GM21737 (cell line): ENCODE data around the gene LAMA5.

ENCODE experiments used
- ATAC-seq: cut with Tn5 transposase; IDR thresholded peaks from one replicate; pipeline ENCODE4 v1.9.1; 2021; ENCODE audit warnings: mild to moderate bottlenecking, moderate library complexity; ENCODE audit not compliant: unreplicated experiment

LAMA5 gene

DNA sequence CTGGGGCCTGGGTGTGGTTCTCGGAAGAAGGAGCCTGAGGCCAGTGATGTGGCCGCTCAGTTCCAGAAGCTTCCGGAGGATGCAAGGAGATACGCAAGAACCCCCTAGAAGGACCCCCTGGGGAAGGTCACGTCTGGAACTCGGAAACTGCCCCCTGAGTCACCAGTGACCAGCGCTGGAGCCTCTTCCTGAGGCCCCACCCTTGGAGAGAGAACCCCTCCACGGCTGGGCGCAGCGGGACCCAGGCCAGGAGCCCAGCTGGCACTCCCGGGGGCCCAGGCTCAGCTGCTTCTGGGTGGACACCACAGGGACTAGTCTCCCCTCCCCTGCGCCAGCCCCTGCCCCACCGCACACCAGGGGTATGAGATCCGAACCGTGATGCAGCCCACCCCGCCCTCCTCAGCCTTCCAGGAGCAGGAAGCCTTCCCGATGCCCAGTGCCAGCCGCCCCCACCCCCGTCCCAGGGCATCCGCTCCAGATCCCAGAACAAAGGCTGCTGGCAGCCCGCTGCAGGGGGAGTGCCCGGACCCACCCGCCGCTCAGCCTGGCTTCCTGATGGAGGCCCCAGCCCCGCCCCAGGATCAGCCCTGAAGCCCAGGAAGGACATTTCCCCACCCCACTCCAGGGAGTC lies 7.5 kb downstream of the LAMA5 start:
- no peak for ATAC-seq

DNA sequence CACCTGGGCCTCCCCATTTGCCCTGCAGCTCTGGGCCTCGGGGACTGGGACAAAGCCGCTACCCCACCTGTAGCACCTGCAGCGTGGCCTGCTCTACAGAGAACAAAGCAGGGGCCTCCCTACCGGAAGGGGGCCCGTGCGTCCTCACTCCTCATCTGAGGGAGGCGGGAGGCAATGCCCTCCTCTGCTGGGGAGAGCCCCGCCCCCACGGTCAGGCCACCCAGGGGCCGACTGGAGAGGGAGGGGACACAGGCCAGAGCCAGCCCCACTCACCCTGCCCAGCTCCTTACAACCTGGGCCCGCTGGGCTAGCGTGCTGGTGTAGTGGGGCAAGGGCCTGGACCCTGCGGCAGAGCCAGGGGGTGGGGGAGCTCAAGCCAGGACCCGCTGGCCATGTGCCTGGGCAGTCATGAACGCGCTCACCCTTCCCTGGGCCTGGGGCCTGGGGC lies 8.0 kb downstream of the LAMA5 start:
- ATAC-seq = no peak

DNA sequence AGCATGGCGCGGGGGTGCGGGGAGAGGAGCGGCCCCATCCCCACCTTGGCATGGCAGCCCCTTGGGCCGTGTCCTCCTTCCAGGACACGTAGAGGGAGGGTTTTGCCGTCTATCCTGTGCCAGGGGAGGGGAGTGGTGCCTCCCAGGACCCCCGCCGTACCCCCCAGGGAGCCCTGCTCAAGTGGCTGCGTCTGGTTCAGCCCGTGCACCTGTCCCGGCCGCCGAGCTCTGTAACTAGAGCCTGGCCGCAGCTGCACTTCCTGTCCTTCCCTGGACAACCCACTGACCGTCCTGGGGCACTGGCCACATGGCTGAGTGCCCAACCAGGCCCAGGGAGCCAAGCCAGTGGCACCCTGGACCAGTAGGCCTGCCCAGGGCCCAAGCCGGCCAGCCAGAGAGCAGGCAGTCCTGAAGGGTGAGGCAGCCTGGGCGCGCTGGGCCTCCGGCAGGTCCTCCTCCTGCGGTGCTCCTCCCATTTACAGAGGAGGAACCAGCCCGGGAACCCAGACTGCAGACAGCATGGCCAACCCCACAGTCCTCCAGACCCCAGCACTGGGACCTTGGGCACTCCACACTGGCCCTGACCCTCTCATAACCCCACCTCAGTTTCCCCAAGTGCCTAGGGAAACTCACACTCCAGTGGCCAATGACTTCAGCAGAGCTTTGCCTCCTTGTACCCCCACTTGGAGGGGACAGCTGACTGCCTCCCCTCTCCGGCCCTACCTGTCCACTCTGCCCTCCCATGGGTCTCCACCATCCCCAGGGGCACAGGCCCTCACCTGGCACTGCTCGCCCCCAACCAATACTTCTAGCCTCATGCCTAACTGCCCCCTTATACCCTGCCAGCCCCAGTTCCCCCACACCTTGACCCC lies 8.7 kb downstream of the LAMA5 start:
- ATAC-seq = no peak

DNA sequence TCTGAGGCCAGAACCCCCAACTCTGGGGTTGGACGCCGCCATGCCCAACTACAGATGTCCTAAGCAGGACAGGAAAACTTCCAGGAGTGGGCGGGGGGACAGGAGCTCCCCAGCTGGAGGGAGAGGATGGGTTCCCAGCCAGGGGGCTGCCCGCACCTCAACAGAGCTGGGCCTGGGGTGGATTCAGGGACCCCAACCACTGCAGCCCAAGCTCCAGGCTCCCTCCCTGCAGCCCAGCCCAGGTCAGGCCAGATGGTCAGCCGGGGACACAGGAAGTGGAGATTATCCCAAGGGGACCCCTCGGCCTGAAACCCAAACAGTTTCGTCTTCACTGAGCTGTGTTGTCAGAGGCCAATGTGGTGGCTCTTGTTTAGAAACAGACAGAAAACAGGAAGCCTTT lies 9.4 kb downstream of the LAMA5 start:
- ATAC-seq = no peak

DNA sequence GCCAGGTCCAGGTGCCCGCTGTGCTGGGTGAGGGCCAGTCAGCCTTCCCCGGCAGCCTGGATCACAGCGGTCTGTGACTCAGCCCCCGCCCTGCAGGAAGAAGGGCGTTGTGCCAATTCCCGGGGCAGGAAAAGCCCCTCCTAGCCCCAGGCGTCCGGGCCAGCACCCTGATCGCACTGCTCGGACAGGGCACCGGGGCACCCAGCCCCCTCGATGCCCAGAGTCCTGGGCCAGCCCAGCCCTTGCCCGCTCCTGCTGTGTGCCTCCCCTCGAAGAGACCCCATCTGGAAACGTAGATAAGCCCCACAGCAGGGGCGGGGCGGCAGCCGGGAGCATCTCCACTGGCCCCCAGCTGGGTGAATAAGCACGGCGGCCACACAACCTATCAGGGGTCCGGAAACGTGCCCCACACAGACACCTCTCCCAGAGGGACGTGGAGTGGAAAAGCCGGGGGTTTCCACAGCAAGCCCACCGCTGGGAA lies 9.9 kb downstream of the LAMA5 start:
- ATAC-seq = no peak

DNA sequence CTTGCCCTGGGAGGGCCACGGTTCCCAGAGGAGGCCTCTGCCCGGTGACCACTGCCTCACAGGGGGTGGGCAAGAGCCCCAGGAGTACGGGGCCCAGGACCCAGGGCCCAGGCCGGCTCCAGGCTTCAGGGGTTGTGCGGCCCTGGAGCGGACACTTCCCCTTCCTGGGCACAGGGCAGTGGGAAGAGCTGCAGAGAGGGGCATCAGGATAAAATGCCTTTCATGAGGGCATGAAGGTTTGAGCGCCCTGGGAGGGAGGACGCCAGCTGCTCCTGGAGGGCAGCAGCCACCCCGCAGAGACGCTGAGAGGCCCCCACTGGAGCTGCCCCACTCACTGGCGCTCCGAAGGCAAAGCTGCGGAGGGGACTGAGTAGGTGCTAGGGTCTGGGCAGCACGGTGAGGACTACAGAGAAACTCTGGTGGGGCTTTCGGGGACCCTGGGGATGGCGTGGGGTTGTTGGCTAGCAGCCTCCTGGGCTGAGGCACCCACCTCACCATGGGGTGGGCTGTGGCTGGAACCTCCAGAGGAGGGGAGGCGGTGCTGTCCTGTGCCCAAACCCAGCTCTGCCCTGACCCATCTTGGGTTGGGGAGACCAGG lies 10.4 kb downstream of the LAMA5 start:
- ATAC-seq = no peak

DNA sequence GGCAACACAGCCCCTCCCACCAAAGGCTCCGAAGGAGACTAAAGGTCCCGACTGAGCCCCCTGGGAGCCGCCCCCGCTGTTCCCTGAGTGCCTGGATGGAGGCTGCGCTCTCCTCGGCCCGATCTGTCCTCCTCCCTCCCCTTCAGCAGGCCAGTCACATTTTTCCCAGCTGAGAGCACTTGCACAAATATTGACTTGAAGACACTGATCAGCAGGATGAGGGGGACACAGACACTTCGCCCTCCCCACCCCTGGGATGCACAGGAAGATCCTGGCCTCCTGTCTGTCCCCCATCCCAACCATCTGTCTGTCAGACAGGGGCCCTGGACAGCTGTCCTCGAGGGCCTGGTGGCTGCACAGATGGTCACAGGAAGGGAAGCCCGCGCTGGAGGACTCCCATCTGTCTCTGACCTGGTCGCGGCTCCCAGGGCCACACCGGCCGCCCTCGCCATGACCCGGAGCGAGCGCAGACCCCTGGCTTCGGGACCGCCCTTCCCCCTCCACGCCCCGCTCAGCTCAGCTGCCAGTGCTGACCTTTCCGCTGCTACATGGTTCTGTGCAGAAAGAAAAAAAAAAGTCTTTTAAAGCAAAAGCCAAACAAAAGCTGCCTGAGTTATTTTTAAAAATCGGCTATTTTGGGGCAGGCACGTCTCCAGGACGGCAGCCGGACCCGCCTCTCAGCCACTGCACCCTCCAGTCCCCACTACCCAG lies 11.1 kb downstream of the LAMA5 start:
- no peak for ATAC-seq

DNA sequence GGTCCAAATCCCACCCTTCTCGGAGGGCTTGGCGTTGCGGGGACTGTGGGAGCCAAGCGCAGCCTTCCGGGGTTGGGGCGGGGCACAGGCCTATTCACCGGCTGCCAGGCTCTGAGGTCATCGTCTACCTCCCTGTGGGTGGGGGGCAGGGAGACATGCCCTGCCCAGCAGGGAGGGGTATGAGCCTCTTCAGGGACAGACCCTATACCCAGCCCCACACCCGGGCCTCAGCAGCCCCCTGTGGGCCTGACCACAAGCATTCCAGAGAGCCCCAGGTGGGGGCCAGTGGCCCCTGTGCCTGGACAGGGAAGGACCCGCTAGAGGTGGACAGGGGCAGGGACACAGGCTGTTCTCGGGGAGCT lies 11.6 kb downstream of the LAMA5 start:
- no peak for ATAC-seq

DNA sequence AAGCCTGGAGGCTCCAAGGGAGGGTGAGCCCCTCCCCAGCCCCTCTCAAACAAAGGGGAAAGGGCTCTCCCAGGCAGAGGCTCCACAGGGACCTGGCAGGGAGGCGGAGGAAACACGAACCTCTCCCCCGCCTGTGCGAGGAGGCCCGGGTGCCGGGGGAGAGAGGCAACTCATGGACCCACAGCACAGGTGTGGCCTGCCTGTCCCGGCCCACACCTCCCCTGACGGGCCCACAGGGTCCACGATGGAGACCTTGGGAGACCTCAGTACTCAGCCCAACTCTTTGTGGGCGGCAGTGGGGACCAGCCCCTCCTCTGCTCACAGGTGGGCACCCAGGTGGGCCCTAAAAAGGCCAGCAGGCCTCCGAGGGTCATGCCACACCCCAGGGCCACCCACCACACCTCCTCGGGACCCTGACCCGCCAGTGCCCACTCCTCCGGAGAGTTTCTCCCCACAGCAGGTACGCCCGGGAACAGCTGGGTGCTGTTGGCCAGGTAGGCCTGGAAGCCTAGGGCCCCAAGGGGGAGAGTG lies 12.2 kb downstream of the LAMA5 start:
- ATAC-seq = no peak

DNA sequence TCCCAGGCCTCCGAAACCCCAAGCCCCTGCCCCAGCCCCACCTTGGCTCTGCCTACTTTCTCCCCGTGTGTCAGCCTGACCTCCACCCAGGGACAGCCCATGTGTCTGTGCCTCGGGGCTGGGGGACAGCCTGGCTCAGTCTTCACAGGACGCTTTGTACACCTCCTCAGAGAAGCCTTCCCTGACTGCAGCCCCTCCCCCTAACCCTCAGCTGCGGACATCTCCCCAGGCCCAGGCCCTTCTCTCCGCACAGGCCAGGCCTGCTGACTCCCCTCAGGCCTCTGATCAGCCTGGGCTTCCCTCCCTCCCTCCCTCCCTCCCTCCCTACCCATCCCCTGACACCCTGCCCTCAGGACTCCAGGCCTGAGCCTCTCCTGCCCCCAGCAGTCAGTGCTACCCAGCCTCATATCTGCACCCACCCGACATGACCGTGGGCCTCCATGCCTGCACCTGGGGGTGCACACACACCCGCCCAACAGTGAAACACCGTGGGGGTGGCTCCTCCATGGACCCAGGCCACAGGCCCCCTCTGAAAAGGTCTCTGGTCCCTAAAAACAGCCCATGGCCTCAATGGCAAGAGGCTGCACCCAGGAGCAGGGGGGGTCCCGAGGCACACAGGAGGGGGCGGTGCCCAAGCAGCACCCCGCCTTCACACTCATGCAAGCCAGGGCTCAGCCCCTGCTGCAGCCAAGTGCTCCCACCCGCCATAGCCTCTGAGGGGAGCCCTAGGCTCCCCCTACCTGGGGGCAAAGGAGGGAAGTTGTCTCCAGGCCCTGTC lies 12.9 kb downstream of the LAMA5 start:
- ATAC-seq = no peak

DNA sequence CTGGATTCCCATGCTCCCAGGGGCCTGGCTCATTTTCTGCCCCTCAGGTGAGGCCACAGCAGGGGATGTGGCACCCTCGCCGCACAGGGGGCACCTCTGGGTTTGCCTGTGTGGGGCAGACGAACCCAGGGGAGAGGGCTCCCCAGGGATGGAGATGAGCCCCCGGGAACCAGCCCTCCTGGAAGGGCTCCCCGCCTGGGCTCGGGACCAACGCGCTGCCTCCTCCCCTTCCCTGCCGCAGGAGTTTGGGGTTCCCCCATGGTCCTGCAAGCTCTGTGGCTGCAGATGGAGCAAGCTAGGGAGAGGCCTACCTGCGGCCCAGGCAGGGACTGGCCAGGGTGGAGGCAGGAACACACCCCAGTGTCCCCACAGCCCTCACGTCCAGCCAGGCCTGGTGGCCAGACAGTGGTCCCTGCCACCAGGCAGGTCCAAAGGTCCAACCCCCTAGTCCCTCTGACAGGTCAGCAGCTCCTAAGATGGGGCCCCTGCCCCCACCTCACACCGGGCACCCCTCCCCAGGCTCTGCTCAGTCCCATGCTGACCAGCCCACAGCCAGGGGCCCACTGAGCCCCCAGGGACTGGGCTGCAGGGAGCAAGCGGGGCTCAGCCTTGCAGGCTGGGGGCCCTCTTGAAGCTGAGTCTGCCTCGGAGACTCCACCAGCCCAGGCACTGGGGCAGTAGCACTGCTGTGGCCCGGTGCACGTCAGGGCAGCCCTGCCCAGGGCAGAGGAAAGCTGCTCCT lies 13.7 kb downstream of the LAMA5 start:
- ATAC-seq = no peak

DNA sequence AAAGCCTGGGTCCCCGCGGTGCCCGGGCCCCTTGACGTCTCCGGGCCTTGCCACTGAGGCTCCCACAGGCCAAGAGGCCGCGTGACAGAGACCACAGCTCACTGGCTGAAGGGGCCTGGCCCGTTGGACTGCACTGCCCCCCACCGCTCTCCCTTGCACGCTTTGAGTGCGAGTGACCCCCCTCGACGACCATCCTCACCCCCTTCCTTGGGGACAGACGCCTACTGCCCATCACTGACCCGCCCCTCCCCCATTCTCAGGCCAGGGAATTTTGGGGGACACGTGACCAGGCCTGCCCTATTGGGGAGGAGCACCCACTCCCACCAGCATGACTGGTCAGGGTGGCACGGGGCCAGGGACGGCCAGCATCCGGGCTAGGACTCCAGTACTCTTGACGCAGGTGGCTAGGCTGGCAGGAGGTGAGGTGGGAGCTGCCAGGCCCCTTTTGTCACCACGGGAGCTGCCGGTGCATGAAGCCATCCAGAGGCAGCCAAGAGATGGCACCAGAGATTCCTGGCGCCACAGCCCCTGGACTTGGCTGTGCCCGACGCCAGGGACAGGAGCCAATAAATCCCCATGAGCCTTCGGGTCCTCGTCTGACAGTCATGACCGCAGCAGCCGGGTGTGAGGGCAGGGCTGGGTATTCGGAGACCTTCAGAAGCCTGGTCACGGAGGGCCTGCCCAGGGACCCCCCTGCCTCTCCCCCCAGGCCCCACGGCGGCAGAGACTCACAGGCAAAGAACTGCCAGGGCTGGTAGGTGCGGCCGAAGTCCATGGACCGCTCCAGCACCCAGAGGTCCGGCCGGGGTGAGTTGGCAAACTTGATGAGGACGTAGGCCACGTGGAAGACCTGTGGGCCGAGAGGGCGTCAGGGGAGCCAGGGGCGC lies 14.5 kb downstream of the LAMA5 start:
- no peak for ATAC-seq

DNA sequence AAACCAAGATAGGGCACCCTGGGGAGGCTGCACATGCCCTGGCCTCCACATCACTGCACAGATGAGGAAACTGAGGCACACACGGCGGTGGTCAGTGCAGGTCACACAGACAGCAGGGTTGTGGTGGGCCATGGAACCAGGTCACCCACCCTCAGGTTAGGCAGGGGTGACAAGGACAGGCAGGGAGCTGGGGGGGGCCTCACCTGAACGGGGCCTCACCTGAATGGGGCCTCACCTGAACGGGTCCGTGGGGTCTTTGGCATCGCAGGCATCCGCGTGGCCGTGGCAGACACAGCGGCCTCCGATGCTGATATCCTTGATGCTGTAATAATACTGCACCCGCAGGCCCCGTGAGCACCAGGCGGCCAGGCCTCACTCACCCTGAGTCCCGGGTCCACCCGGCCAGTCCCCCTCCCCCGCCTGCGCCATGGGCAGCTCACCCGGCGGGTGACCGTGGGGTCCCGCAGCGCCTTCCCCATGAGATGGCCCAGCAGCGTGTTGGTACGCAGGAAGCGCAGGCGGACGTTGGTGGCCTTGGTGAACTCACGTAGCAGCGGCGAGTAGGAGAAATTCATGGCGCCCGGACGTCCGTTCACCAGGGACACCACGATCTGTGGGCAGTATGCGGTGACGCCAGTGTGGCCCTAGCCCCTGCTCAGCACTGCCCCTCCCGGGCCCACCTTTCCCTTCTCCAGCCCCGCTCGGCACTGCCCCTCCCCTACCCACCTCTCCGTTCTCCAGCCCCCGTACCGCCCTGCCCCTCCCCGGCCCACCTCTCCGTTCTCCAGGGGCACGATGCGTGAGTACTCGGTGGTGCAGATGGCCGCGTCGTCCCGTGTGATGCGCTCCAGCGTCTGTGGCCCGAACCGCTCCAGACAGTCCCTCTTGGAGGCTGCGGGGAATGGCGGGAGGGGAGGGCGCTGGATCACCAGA lies 15.4 kb downstream of the LAMA5 start:
- ATAC-seq = no peak

DNA sequence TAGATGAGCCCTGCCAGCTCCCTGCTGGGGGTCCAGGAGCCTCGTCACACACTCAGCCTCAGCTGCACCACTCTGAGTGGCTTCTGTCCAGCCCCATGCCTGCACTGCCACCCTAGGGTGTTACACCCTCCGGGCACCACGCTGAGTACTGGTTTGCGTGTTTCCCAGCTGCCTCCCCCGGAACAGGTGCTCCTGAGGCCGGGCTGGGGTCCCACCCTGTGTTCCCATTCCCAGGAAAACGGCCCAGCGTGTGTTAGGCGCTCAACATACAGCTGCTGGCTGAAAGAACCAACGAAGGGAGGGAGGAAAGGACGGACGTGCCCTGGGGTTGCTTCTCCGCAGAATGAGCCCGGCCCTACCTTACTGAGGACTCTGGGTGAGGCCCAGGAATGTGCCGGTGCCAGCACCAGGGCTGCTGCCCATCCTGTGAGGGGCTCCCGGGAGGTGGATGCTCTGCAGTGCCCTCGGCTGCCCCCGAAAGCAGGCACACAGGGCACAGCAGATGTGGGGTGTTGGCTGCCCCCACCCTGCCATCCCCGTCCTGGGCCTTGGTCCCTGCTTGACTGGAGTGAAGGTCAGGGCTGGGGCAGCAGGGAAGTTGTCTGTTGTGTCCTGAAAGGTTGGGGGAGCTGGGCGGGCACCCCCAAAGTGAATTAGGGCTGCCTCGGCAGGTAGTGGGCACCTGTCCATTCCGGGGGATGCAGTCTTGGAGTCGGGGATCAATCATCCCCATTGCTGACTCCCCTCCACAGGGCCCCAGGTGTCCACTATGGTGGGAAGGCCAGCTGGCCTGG lies 16.3 kb downstream of the LAMA5 start:
- ATAC-seq = no peak

DNA sequence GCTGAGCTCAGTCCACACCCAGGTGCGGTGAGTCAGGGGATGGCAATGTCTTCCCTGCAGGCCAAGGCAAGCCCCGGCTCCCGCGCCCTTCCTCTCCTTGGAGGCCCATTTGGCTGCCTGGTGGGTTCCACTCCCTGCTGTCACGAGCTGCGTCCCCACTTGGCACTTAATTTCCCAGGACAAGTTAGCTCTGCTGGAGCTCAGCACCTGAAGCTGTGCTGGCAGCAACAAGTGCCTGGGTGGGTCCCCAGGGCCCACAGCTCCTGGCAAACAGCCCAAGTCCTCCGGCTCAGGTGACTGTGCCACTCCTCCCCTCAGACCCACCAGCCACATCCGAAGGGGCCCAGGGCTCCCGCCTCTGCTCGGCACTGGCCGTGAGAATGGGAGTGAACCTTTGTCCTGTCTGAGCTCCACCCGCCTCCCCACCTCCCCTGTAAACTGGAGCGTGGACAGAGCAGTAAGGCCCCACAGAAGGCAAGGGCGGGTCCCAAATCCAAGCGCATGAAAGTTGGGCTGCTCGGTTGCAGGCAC lies 16.9 kb downstream of the LAMA5 start:
- no peak for ATAC-seq

DNA sequence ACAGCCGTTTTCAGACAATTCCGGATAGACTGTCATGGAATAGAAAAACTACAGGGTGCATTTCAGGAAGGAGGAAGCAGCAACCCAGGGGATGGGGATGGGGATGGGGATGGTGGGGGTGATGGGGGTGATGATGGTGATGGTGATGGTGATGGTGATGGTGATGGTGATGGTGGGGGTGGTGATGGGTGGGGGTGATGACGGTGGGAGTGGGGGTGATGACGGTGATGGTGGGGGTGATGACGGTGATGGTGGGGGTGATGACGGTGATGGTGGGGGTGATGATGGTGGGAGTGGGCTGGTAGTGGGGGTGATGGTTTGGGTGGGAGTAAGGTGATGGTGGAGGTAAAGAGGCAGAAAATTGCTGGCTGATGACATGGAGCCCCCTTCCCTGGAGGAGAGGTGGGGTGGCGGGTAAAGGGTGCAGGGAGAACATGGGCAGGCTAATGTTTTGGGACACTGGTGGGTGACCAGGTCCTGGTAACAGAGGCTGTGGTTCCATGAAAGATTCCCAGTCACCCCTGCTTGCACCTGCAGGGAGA lies 17.5 kb downstream of the LAMA5 start:
- no peak for ATAC-seq
